ENCODE results near the gene BCL11A. TPM values are rescaled to one million over a fixed set of nuclear protein-coding genes. Genes with fewer than 3 reads are reported as not detected.

BCL11A gene
- total RNA-seq, 1 donor from 2014 or later, result 43.0 TPM

GRCh38 chr2:60505240-60505879 is 48.1 kb downstream of the BCL11A start:
- ATAC-seq, result peak; percentile 63

GRCh38 chr2:60504049-60504448 is 49.4 kb downstream of the BCL11A start:
- ATAC-seq, result peak; percentile 71

- ATAC-seq, result no peak
Measured at GRCh38 chr2:60502144-60502543, 51.3 kb downstream of the BCL11A start.

DNA sequence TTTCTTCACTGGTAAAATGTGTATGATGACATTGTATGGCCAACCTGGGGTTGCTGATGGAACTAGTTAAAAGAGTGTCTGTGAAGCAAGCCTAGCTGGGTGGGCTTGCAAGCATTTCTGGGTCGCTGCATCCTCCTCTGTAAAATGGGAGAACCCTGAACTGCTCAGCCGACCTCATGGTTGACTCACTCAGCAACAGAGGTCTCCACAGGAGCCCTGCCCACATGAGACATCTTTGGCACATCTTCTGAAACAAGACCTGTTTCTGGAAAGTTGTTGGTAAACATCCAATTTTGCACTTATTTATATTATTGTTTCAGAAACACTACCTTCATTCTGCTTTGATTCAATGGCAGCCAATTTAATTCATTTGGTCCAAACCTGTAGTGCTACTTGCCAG is 52.6 kb downstream of the BCL11A start:
- no peak for ATAC-seq

- peak; percentile 73 for ATAC-seq
Measured at GRCh38 chr2:60499651-60500265, 53.7 kb downstream of the BCL11A start.

- no peak for ATAC-seq
Measured at GRCh38 chr2:60498816-60499429, 54.5 kb downstream of the BCL11A start.

DNA sequence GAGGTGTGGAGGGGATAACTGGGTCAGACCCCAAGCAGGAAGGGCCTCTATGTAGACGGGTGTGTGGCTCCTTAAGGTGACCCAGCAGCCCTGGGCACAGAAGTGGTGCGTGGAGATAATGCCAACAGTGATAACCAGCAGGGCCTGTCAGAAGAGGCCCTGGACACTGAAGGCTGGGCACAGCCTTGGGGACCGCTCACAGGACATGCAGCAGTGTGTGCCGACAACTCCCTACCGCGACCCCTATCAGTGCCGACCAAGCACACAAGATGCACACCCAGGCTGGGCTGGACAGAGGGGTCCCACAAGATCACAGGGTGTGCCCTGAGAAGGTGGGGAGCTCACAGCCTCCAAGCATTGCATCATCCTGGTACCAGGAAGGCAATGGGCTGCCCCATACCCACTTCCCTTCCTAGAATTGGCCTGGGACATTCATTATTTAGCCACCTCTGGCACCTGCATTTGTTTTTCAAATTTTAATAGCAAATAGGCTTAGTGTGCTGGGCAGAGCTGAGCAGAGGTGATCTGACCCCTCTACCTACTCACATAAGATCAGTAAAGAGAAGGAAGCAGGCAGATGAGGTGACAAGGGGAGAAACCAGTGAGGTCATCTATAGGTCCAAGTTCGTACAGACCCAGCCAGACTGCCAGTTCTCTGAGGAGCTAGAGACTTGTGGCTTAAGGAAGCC is 55.2 kb downstream of the BCL11A start:
- no peak for ATAC-seq

GRCh38 chr2:60497500-60497899 is 56.0 kb downstream of the BCL11A start:
- ATAC-seq, result no peak

GRCh38 chr2:60496956-60497355 is 56.5 kb downstream of the BCL11A start:
- no peak for ATAC-seq

DNA sequence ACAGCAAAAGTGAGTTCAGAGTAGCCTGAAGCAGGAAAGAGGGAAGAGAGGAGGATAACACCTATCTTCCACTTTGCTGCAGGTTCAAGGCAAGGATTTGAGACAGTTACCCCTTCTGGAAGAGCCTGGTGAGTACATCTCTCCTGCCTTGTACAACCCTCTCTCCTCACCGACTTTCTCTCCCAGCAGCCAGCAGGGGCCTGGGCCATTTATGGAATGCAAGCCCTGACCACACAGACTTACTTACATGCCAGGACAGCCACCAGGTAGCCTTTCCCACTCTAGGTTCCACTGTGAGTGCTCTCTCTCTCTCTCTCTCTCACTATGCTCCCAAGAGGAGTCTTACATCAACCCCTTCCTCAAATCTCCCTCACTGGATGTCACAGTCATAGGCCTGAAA is 57.0 kb downstream of the BCL11A start:
- no peak for ATAC-seq

DNA sequence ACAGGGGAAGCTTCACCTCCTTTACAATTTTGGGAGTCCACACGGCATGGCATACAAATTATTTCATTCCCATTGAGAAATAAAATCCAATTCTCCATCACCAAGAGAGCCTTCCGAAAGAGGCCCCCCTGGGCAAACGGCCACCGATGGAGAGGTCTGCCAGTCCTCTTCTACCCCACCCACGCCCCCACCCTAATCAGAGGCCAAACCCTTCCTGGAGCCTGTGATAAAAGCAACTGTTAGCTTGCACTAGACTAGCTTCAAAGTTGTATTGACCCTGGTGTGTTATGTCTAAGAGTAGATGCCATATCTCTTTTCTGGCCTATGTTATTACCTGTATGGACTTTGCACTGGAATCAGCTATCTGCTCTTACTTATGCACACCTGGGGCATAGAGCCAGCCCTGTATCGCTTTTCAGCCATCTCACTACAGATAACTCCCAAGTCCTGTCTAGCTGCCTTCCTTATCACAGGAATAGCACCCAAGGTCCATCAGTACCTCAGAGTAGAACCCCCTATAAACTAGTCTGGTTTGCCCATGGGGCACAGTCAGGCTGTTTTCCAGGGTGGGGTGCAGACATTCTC is 58.3 kb downstream of the BCL11A start:
- ATAC-seq, result no peak

DNA sequence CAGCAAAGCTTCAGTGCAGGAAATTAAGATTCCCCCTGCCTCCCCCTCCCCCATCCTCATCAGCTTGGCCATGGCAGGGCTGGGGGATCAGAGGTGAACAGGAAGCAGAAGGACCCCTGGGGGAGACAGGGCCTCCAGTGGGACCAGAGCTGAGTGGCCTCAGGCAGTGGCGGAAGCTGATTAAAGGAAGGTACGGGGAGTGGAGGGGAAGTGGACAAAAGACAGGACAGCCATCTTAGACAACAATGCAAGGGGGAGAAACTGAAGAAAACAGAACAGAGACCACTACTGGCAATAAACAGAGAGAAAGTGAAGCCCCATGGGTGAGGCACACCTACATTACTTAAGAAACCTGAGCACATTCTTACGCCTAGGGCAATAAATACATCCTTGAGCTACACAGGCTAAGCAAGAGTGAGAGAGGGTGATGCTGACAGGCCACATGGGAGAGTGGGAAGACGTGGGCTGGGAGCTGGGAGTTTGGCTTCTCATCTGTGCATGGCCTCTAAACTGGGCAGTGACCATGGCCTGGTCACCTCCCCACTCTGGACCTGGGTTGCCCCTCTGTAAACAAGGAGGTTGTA is 59.6 kb downstream of the BCL11A start:
- ATAC-seq, result no peak

DNA sequence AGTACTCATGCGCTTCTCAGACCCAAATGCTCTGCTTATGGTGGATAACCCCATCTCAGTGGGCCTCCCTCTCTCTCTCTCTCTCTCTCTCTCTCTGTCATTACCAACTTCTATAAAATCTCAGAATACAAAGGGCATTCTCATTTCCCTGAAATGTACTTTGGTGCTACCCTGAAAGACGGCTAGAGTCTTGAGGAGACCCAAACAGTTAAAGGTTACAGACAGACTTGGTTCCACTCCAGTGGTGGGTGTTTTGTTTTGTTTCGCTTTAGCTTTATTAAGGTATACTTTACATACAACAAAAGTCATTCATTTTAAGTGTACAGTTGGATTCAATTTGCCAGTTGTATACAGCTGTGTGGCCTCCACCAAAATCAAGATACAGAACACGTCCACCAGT is 60.9 kb downstream of the BCL11A start:
- ATAC-seq, result no peak

- ATAC-seq, result no peak
Measured at GRCh38 chr2:60490848-60491247, 62.6 kb downstream of the BCL11A start.

- no peak for ATAC-seq
Measured at GRCh38 chr2:60490441-60490840, 63.0 kb downstream of the BCL11A start.

GRCh38 chr2:60489289-60489688 is 64.2 kb downstream of the BCL11A start:
- ATAC-seq, result no peak

GRCh38 chr2:60488291-60488690 is 65.2 kb downstream of the BCL11A start:
- no peak for ATAC-seq

GRCh38 chr2:60487174-60487573 is 66.3 kb downstream of the BCL11A start:
- no peak for ATAC-seq

GRCh38 chr2:60486551-60486950 is 66.9 kb downstream of the BCL11A start:
- no peak for ATAC-seq

- ATAC-seq, result no peak
Measured at GRCh38 chr2:60486067-60486466, 67.4 kb downstream of the BCL11A start.

GRCh38 chr2:60485550-60485949 is 67.9 kb downstream of the BCL11A start:
- ATAC-seq, result no peak

GRCh38 chr2:60485055-60485454 is 68.4 kb downstream of the BCL11A start:
- no peak for ATAC-seq

- ATAC-seq, result no peak
Measured at GRCh38 chr2:60484133-60484645, 69.3 kb downstream of the BCL11A start.

Measured in esophagus mucosa (tissue), 1 donor.